Ishikawa (cell line): ENCODE measurements around the gene GALK2.
A peak's percentile ranks its signal among the peaks of the same experiment; 100 is the strongest.

ENCODE experiments used
- CEBPB ChIP-seq: IDR thresholded peaks from 2 replicates; pipeline ENCODE4 v1.6.1; 2012
- CREB1 ChIP-seq: IDR thresholded peaks from 2 replicates; pipeline ENCODE4 v1.6.1; 2012; ENCODE audit warnings: low read depth
- EGR1 ChIP-seq: IDR thresholded peaks from 2 replicates; pipeline ENCODE4 v1.6.1; 2012
- EP300 ChIP-seq: IDR thresholded peaks from 2 replicates; pipeline ENCODE4 v1.6.1; 2012; ENCODE audit warnings: borderline replicate concordance
- FOXM1 ChIP-seq: IDR thresholded peaks from 2 replicates; pipeline ENCODE4 v1.6.1; 2012; ENCODE audit warnings: low read depth, borderline replicate concordance
- MAX ChIP-seq: IDR thresholded peaks from 2 replicates; pipeline ENCODE4 v1.6.1; 2012
- NFIC ChIP-seq: IDR thresholded peaks from 2 replicates; pipeline ENCODE4 v1.6.1; 2012
- RAD21 ChIP-seq: IDR thresholded peaks from 2 replicates; pipeline ENCODE4 v1.6.1; 2012; ENCODE audit warnings: low read depth
- REST ChIP-seq: IDR thresholded peaks from 2 replicates; pipeline ENCODE4 v1.6.1; 2012; ENCODE audit warnings: low read depth, mild to moderate bottlenecking
- TAF1 ChIP-seq: IDR thresholded peaks from 2 replicates; pipeline ENCODE4 v1.6.1; 2012; ENCODE audit warnings: low read depth, mild to moderate bottlenecking
- TCF12 ChIP-seq: IDR thresholded peaks from 2 replicates; pipeline ENCODE4 v1.6.1; 2012; ENCODE audit warnings: low read depth
- TEAD4 ChIP-seq: IDR thresholded peaks from 2 replicates; pipeline ENCODE4 v1.6.1; 2012
- YY1 ChIP-seq: IDR thresholded peaks from 2 replicates; pipeline ENCODE4 v1.6.1; 2012; ENCODE audit warnings: low read depth
- ZBTB7A ChIP-seq: IDR thresholded peaks from 2 replicates; pipeline ENCODE4 v1.6.1; 2012; ENCODE audit warnings: low read depth
- TF ChIP-seq, protein P1 (sequence below): IDR thresholded peaks from 2 replicates; pipeline ENCODE4 v1.6.1; 2012

Gene GALK2

GRCh38 chr15:49215768-49216739, 46.0 kb downstream of the GALK2 start:
- no peak for TF ChIP-seq EP300
- TF ChIP-seq TCF12, result no peak
- TF ChIP-seq TAF1, result no peak
- peak; percentile 83 for TF ChIP-seq NFIC
- peak; percentile 29; the same call in 1 of the 2 replicates for TF ChIP-seq RAD21
- no peak for TF ChIP-seq CEBPB
- no peak for TF ChIP-seq YY1
- TF ChIP-seq ZBTB7A, result no peak
- TF ChIP-seq CREB1, result no peak
- TF ChIP-seq MAX, result peak; percentile 22; the same call in 1 of the 2 replicates
- TF ChIP-seq REST, result no peak

GRCh38 chr15:49223536-49224274, 53.7 kb downstream of the GALK2 start:
- TF ChIP-seq TCF12, result no peak
- no peak for TF ChIP-seq EP300
- TF ChIP-seq CEBPB, result no peak
- no peak for TF ChIP-seq EGR1
- TF ChIP-seq TAF1, result no peak
- TF ChIP-seq NFIC, result no peak
- no peak for TF ChIP-seq CREB1
- TF ChIP-seq ZBTB7A, result no peak
- TF ChIP-seq TEAD4, result no peak
- no peak for TF ChIP-seq FOXM1
- TF ChIP-seq, protein P1, sequence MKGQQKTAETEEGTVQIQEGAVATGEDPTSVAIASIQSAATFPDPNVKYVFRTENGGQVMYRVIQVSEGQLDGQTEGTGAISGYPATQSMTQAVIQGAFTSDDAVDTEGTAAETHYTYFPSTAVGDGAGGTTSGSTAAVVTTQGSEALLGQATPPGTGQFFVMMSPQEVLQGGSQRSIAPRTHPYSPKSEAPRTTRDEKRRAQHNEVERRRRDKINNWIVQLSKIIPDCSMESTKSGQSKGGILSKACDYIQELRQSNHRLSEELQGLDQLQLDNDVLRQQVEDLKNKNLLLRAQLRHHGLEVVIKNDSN, result no peak
- no peak for TF ChIP-seq REST
- TF ChIP-seq RAD21, result no peak
- no peak for TF ChIP-seq YY1
- no peak for TF ChIP-seq MAX

DNA sequence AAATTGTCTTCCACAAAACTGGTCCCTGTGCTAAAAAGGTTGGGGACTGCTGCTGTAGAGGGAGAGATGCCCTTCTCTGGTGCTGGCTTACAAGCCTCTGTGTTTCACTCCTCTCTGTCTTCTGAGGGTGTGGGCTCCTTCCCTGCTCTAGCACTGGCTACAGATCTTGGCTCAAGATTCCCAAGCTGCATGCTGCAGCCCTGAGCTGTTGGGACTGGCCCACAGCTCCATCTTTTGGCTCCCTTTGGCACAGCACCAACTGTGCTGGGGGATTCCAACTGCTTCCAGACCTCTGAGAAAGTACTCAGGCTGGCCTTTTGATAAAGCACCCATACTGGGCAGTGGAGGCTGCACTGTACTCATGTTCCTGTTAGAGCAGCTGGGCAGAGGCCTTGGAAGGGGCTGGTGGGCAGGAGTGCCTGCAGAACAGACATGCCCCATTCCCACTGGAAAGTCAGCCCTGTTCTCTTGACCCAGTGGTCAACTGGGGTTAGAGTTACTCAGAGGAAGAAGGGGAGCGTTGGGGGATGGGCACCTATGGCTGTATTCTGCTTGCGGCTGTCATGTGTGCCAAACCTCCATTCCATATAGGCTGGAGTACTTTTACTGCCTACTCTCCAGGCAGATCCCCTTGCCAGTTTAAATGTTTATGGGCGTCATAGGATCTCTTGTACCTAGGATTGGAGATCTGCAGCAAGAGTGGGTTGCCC, 55.7 kb downstream of the GALK2 start:
- no peak for TF ChIP-seq TEAD4
- no peak; the same call in 1 of the 2 replicates for TF ChIP-seq RAD21
- TF ChIP-seq TCF12, result no peak

DNA sequence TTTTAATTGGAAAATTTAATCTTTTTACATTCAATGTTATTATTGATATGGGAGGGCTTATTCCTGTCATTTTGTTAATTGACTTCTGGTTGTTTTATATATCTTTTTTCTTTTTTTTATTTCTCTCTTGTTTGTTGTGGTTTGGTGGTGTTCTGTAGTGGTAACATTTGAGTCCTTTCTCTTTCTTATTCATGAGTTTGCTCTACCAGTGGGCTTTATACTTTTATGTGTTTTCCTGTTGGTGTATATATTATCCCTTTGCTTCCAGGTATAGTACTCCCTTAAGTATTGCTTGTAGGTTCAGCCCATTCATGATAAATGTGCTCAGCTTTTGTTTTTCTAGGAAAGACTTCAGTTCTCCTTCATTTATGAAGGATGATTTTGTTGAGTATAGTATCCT, 57.6 kb downstream of the GALK2 start:
- TF ChIP-seq RAD21, result no peak
- no peak for TF ChIP-seq TEAD4
- no peak for TF ChIP-seq YY1
- no peak for TF ChIP-seq MAX
- no peak for TF ChIP-seq CEBPB
- no peak for TF ChIP-seq TAF1
- no peak for TF ChIP-seq ZBTB7A
- TF ChIP-seq CREB1, result no peak

DNA sequence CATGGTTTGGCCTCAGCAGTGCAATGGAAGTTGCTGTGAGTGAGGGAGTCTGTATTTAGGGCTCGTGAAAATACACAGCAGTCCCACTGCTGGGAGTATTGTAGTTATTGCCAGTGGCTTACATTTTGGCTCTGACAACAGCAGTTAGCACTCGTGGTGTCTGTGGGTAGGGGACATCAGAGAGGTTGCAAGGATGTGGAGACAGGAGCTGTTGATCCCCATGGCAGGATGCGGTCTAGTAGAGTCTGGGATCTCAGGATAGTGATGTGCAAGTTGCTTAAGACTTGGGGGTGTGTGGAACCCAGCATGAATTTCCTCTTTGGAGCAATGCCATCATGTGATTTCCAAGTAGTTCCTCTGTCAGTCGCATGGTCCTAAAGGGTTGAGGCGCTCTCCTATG, 59.9 kb downstream of the GALK2 start:
- no peak for TF ChIP-seq RAD21
- TF ChIP-seq EP300, result no peak
- no peak for TF ChIP-seq ZBTB7A
- no peak for TF ChIP-seq EGR1
- no peak for TF ChIP-seq TEAD4
- no peak for TF ChIP-seq REST
